HG03439 (cell line): ENCODE measurements around the gene MED13L.

ENCODE experiments used
- ATAC-seq: cut with Tn5 transposase; IDR thresholded peaks from one replicate; pipeline ENCODE4 v1.9.1; 2021; ENCODE audit warnings: mild to moderate bottlenecking, moderate library complexity; ENCODE audit not compliant: unreplicated experiment

The MED13L gene

GRCh38 chr12:116159593-116160200, 117.8 kb downstream of the MED13L start:
- ATAC-seq, result no peak

DNA sequence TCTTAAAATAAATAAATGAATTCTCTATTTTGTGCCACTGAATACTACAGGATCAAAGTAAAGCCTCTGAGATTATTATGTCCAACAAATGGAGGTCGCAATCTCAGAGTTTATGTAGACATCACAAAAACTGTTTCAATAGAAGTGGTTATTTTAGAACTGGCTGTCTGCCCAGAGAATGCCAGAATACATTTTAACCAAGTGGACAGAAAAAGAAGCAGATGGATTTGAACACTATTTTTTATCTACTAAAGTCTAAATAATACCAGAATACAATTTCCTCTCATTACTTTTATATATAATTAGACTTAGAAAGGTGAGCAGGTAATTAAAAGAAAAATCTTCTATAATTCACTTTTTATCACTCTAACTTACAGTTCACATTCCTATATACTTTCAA, 118.3 kb downstream of the MED13L start:
- ATAC-seq, result no peak

- no peak for ATAC-seq
These were observed 119.6 kb downstream of the MED13L start for GRCh38 chr12:116157845-116158267.

DNA sequence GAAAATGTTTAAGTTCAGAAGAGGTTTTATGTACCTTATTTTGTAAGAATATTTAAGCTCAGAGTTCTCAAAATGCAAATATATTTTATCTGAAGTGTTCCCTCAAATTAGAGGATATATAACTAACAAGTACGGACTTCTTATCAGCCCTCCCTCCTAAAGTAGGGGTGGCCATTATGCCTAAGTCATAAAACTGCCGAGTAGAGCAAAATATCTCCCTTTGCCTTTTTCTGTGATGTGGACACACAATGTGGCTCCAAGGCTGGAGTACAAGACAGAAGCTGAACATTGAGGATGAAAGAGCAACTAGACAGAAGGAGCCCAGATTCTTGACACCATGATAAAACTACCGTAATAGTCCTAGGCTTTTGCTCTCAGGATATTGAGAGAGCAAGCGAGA, 120.9 kb downstream of the MED13L start:
- no peak for ATAC-seq

DNA sequence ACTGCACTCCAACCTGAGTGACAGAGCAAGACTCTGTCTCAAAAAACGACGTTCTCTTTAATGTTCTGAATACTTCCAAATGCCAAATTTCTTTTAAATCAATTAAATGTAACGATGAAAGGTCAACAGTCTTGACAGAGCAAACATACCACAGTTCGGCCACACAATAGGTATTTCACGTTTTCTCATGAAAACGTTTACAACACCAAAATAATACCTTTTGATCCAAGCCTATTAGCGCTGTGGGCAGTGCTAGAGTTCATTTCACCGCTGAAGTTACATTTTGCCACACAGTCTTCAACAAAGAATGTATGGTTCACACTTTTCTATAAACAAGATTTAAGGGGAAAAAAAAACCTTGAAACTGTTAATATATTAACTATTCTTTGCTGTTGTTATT, 122.1 kb downstream of the MED13L start:
- no peak for ATAC-seq

GRCh38 chr12:116153983-116154382, 123.5 kb downstream of the MED13L start:
- ATAC-seq, result no peak

- no peak for ATAC-seq
These were observed 124.4 kb downstream of the MED13L start for GRCh38 chr12:116153113-116153512.

GRCh38 chr12:116152268-116152667, 125.2 kb downstream of the MED13L start:
- no peak for ATAC-seq

- no peak for ATAC-seq
These were observed 127.0 kb downstream of the MED13L start for GRCh38 chr12:116150452-116150851.

GRCh38 chr12:116150001-116150400, 127.5 kb downstream of the MED13L start:
- ATAC-seq, result no peak

GRCh38 chr12:116148844-116149243, 128.6 kb downstream of the MED13L start:
- no peak for ATAC-seq

GRCh38 chr12:116146386-116146785, 131.1 kb downstream of the MED13L start:
- no peak for ATAC-seq

- ATAC-seq, result no peak
These were observed 132.0 kb downstream of the MED13L start for GRCh38 chr12:116145451-116145850.

DNA sequence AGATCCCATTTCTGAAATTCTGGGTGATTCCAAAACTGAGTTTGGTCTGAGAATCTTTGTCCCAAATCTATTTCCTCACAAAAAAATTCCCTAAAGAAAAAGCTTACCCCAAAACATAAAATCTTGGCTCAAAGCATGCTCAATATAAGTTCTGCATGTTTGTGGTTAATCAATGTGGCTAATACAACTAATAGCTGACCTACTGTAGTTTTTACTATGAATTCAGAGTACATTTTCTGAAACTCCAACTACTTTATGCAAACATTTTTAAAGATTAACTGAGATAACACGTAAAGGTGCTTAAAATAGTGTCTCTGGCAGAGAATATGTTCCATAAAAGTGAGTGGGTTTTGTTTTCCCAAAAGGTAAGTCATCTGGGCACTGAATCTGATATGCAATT, 133.1 kb downstream of the MED13L start:
- no peak for ATAC-seq

- ATAC-seq, result no peak
These were observed 133.6 kb downstream of the MED13L start for GRCh38 chr12:116143909-116144308.

- ATAC-seq, result no peak
These were observed 134.3 kb downstream of the MED13L start for GRCh38 chr12:116142936-116143898.

GRCh38 chr12:116141833-116142162, 135.7 kb downstream of the MED13L start:
- no peak for ATAC-seq

DNA sequence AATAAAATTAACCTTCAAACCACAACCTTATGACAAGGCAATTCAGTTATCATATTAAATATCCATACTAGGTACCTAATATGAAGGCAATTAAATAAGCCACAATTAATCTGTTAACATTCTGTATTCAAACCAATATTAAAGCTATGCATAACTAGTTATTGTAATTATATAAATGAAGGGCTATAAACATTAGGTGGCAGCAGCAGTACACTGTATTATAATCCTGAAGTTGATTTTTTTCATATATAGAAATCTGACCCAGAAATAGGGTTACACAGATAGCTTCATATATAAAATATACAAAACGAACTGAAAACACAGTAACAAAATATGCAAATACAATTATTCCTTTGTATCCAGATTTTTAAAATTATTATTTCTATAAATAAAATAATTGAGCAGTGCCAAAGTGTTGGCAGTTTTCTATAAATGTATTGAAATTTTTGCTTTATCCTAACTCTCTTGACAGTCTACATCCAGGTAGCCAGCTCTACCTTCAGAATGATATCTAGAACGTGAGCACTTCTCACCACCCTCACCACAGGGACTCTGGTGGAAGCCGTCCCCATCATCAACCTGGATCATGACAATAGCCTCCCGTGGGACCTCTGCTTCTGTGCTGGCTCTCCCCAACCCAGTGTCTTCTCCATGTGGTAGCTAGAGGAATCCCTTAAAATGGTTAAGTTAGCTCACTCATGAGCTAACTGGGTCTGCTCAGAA, 136.2 kb downstream of the MED13L start:
- no peak for ATAC-seq

DNA sequence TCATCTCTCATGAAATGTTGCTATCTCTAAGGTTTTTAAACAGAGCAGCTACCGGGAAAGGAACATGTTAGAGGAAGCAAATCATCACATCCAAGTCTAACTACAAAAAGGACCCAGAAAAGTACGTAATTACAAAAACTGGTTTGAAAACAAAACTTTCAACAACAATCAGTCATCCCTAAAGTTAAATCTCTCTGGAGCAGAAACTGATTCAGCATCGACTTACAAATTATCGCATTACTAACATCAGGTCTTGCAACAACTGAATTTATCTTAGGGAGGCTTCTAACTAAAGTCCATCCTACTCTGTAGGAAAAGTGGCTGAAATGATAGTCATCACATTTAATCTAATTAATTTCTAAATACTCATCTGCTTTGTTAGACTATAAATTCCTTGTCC, 137.0 kb downstream of the MED13L start:
- no peak for ATAC-seq

GRCh38 chr12:116138781-116139180, 138.7 kb downstream of the MED13L start:
- ATAC-seq, result no peak

DNA sequence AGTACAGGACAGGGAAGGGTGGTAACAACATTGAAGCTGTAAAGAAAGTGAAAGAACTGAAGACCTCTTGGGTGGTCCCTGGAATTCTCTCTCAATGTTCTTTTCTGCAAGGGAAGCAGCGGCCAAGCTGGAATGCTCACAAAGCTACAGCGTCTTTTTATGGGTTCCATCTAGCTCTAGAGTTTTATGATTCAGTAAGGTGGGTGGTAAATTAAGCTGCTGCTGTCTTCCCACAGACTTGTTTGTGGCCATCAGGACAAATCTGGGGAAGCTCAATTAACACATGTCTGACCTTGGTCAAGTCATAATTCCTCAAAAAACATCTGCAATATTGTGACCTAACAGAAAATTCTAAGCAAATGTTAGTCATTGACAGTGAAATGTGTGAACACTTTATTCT, 139.1 kb downstream of the MED13L start:
- no peak for ATAC-seq

DNA sequence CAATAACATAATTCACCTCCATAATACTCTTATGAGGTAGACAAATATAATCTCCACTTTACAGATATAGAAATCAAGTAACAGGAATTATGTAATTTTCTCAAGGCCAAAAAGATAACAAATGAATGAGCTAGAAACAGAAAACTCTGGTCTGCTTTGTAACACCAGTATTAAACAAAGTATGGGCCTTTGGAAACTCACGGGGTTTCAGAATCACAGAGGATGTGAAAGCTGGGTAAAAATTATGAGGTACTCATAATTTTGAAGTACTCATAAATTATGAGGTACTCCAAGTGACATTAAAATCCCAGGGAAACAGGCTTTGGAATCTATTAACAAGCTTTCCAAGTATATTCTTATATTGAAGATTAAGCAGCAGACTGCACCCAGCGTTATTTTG, 140.2 kb downstream of the MED13L start:
- ATAC-seq, result no peak
